ENCODE data around the gene SPOCK3.
"Not testable (repeated sequence)": the region's sequence is repeated elsewhere in the genome, so short reads cannot be mapped to it uniquely, and the experiment has no call there.

Gene SPOCK3

DNA sequence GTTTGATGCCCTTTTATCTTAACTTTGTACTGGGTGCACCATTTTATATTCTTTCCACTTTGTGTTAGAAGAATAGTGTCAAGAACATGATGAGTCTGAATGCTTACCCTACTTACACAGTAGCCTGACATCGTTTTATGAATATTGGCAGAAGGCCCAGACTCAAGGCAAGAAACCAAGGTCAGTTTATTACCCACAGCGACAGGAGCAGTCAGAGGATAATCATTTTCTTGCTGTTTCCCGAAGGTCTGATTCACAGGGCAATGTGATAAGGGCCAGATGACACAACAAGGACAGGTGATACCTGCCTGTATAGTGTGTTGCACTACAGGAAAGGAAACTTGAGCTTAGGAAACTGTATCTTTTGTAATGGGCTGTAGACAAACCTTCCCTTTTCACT is 417.4 kb downstream of the SPOCK3 start:
- Histone ChIP-seq H3K27me3 (ENCODE audit: control insufficient read depth in 2 of 2, insufficient read depth in 2 of 2, low read length in 2 of 2) (no peaks in the 10 kb centered on the region), H3K9me3 (ENCODE audit: control insufficient read depth in 2 of 2, low read length in 2 of 2) (no peaks in the 10 kb centered on the region), H3K36me3 (ENCODE audit: control insufficient read depth in 2 of 2, insufficient read depth in 2 of 2, low read length in 2 of 2) (no peaks in the 10 kb centered on the region), H3K4me3 (ENCODE audit: low read length in 2 of 2) (no peak overlapping the region), H3K9ac (ENCODE audit: low read depth in 1 of 2, low read length in 2 of 2) (no peak overlapping the region), H3K27ac (ENCODE audit: low read depth in 2 of 2, low read length in 2 of 2) (peak overlapping the region; percentile 38 to 62), H3K4me1 (ENCODE audit: control insufficient read depth in 2 of 2, insufficient read depth in 2 of 2, low read length in 2 of 2) (peaks cover 0 to 4% of the 10 kb centered on the region in 2 donors)

GRCh38 chr4:166808380-166808779 is 425.9 kb downstream of the SPOCK3 start:
- H3K4me1 ChIP-seq (ENCODE audit: control insufficient read depth in 2 of 2, insufficient read depth in 2 of 2, low read length in 2 of 2), result no peaks in the 10 kb centered on the region

DNA sequence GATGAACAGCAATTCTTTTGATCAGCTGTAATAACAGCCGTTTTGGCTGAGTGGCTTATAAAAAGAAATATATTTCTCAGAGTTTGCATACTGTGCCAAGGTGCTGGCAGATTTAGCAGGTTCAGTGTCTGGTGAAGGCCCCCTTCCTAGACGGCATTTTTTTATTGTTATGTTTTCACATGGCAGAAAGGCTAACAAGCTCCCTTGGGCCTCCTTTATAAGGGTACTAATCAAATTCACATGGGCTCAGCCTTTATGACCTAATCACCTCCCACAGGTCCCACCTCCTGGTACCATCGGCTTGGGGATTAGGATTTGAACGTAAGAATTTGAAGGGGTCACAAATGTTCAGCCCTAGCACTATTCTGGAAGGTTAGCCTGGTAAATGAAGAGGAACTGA is 431.9 kb downstream of the SPOCK3 start:
- no peaks in the 10 kb centered on the region for H3K9me3 ChIP-seq (ENCODE audit: control insufficient read depth in 2 of 2, low read length in 2 of 2)
- no peaks in the 10 kb centered on the region for H3K27me3 ChIP-seq (ENCODE audit: control insufficient read depth in 2 of 2, insufficient read depth in 2 of 2, low read length in 2 of 2)
- H3K27ac ChIP-seq (ENCODE audit: low read depth in 2 of 2, low read length in 2 of 2), result no peak overlapping the region
- H3K4me3 ChIP-seq (ENCODE audit: low read length in 2 of 2), result no peak overlapping the region
- H3K36me3 ChIP-seq (ENCODE audit: control insufficient read depth in 2 of 2, insufficient read depth in 2 of 2, low read length in 2 of 2), result no peaks in the 10 kb centered on the region
- H3K4me1 ChIP-seq (ENCODE audit: control insufficient read depth in 2 of 2, insufficient read depth in 2 of 2, low read length in 2 of 2), result no peaks in the 10 kb centered on the region
- no peak overlapping the region for H3K9ac ChIP-seq (ENCODE audit: low read depth in 1 of 2, low read length in 2 of 2)

More at GRCh38 chr4:166808380-166808779, 425.9 kb downstream of the SPOCK3 start:
- H3K9me3 ChIP-seq (ENCODE audit: control insufficient read depth in 2 of 2, low read length in 2 of 2), result no peaks in the 10 kb centered on the region
- no peaks in the 10 kb centered on the region for H3K36me3 ChIP-seq (ENCODE audit: control insufficient read depth in 2 of 2, insufficient read depth in 2 of 2, low read length in 2 of 2)
- no peak overlapping the region for H3K4me3 ChIP-seq (ENCODE audit: low read length in 2 of 2)
- H3K27ac ChIP-seq (ENCODE audit: low read depth in 2 of 2, low read length in 2 of 2), result no peak overlapping the region
- no peaks in the 10 kb centered on the region for H3K27me3 ChIP-seq (ENCODE audit: control insufficient read depth in 2 of 2, insufficient read depth in 2 of 2, low read length in 2 of 2)
- H3K9ac ChIP-seq (ENCODE audit: low read depth in 1 of 2, low read length in 2 of 2), result no peak overlapping the region

DNA sequence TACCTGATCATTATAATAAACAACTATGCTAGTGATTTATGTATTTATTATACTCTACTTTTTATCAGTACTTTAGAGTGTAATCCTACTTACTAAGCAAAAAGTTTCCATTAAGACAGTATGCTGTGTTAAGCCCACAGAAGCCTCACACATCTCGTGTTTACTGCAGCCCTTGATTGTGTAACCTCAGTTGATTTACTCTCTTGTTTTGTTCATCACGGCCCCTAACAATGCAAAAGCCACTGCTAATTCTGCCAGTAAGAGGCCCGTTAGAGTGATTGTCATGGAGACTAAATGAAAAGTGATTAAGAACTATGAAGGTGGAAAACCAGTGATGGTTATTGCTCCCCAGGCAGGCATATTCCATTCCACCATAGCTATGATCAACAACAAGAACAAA is 436.2 kb downstream of the SPOCK3 start:
- H3K27ac ChIP-seq (ENCODE audit: low read depth in 2 of 2, low read length in 2 of 2), result no peak overlapping the region

DNA sequence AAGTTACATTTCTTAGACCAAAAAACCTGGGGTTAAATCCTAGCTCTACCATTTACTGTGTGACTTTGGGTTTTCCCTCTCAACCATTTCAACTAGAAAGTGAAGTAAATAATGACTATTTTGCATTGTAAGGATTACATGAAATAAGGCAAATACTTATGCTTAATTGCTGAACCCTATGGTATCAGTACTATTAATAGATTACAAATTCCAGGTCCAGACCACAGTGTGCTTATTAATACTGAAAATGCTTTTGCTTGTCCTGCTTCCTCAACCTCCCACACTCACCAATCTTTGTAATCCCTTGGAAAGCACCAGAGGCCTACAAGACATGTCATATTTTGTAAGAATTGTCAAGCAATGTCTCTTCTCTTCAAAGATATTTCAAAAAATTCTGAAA is 456.5 kb downstream of the SPOCK3 start:
- Histone ChIP-seq H3K9me3 (ENCODE audit: control insufficient read depth in 2 of 2, low read length in 2 of 2) (no peaks in the 10 kb centered on the region), H3K27ac (ENCODE audit: low read depth in 2 of 2, low read length in 2 of 2) (no peak overlapping the region), H3K36me3 (ENCODE audit: control insufficient read depth in 2 of 2, insufficient read depth in 2 of 2, low read length in 2 of 2) (no peaks in the 10 kb centered on the region), H3K27me3 (ENCODE audit: control insufficient read depth in 2 of 2, insufficient read depth in 2 of 2, low read length in 2 of 2) (no peaks in the 10 kb centered on the region), H3K4me3 (ENCODE audit: low read length in 2 of 2) (no peak overlapping the region), H3K4me1 (ENCODE audit: control insufficient read depth in 2 of 2, insufficient read depth in 2 of 2, low read length in 2 of 2) (no peaks in the 10 kb centered on the region), H3K9ac (ENCODE audit: low read depth in 1 of 2, low read length in 2 of 2) (no peak overlapping the region)

More for the DNA sequence above, 436.2 kb downstream of the SPOCK3 start:
- Histone ChIP-seq H3K9me3 (ENCODE audit: control insufficient read depth in 2 of 2, low read length in 2 of 2) (no peaks in the 10 kb centered on the region), H3K4me1 (ENCODE audit: control insufficient read depth in 2 of 2, insufficient read depth in 2 of 2, low read length in 2 of 2) (no peaks in the 10 kb centered on the region), H3K9ac (ENCODE audit: low read depth in 1 of 2, low read length in 2 of 2) (no peak overlapping the region), H3K27me3 (ENCODE audit: control insufficient read depth in 2 of 2, insufficient read depth in 2 of 2, low read length in 2 of 2) (no peaks in the 10 kb centered on the region), H3K36me3 (ENCODE audit: control insufficient read depth in 2 of 2, insufficient read depth in 2 of 2, low read length in 2 of 2) (no peaks in the 10 kb centered on the region), H3K4me3 (ENCODE audit: low read length in 2 of 2) (no peak overlapping the region)

GRCh38 chr4:166763018-166763417 is 471.3 kb downstream of the SPOCK3 start:
- H3K4me1 ChIP-seq (ENCODE audit: control insufficient read depth in 2 of 2, insufficient read depth in 2 of 2, low read length in 2 of 2), result no peaks in the 10 kb centered on the region
- H3K9me3 ChIP-seq (ENCODE audit: control insufficient read depth in 2 of 2, low read length in 2 of 2), result no peaks in the 10 kb centered on the region
- no peak overlapping the region for H3K4me3 ChIP-seq (ENCODE audit: low read length in 2 of 2)
- no peaks in the 10 kb centered on the region for H3K27me3 ChIP-seq (ENCODE audit: control insufficient read depth in 2 of 2, insufficient read depth in 2 of 2, low read length in 2 of 2)
- no peak overlapping the region for H3K27ac ChIP-seq (ENCODE audit: low read depth in 2 of 2, low read length in 2 of 2)
- H3K9ac ChIP-seq (ENCODE audit: low read depth in 1 of 2, low read length in 2 of 2), result no peak overlapping the region
- no peaks in the 10 kb centered on the region for H3K36me3 ChIP-seq (ENCODE audit: control insufficient read depth in 2 of 2, insufficient read depth in 2 of 2, low read length in 2 of 2)

GRCh38 chr4:166741742-166742141 is 492.6 kb downstream of the SPOCK3 start:
- no peaks in the 10 kb centered on the region for H3K4me1 ChIP-seq (ENCODE audit: control insufficient read depth in 2 of 2, insufficient read depth in 2 of 2, low read length in 2 of 2)
- no peaks in the 10 kb centered on the region for H3K27me3 ChIP-seq (ENCODE audit: control insufficient read depth in 2 of 2, insufficient read depth in 2 of 2, low read length in 2 of 2)
- H3K36me3 ChIP-seq (ENCODE audit: control insufficient read depth in 2 of 2, insufficient read depth in 2 of 2, low read length in 2 of 2), result no peaks in the 10 kb centered on the region
- H3K9me3 ChIP-seq (ENCODE audit: control insufficient read depth in 2 of 2, low read length in 2 of 2), result no peaks in the 10 kb centered on the region
- no peak overlapping the region for H3K4me3 ChIP-seq (ENCODE audit: low read length in 2 of 2)
- no peak overlapping the region for H3K27ac ChIP-seq (ENCODE audit: low read depth in 2 of 2, low read length in 2 of 2)
- no peak overlapping the region for H3K9ac ChIP-seq (ENCODE audit: low read depth in 1 of 2, low read length in 2 of 2)

- H3K4me1 ChIP-seq (ENCODE audit: control insufficient read depth in 2 of 2, insufficient read depth in 2 of 2, low read length in 2 of 2); H3K9ac ChIP-seq (ENCODE audit: low read depth in 1 of 2, low read length in 2 of 2); H3K4me3 ChIP-seq (ENCODE audit: low read length in 2 of 2); H3K9me3 ChIP-seq (ENCODE audit: control insufficient read depth in 2 of 2, low read length in 2 of 2); H3K27me3 ChIP-seq (ENCODE audit: control insufficient read depth in 2 of 2, insufficient read depth in 2 of 2, low read length in 2 of 2); H3K36me3 ChIP-seq (ENCODE audit: control insufficient read depth in 2 of 2, insufficient read depth in 2 of 2, low read length in 2 of 2); H3K27ac ChIP-seq (ENCODE audit: low read depth in 2 of 2, low read length in 2 of 2): not testable (repeated sequence)
These were observed 495.1 kb downstream of the SPOCK3 start for GRCh38 chr4:166739215-166739614.

GRCh38 chr4:166737430-166737829 is 496.9 kb downstream of the SPOCK3 start:
- Histone ChIP-seq H3K9me3 (ENCODE audit: control insufficient read depth in 2 of 2, low read length in 2 of 2) (no peaks in the 10 kb centered on the region), H3K4me3 (ENCODE audit: low read length in 2 of 2) (no peak overlapping the region), H3K27ac (ENCODE audit: low read depth in 2 of 2, low read length in 2 of 2) (no peak overlapping the region), H3K4me1 (ENCODE audit: control insufficient read depth in 2 of 2, insufficient read depth in 2 of 2, low read length in 2 of 2) (no peaks in the 10 kb centered on the region), H3K27me3 (ENCODE audit: control insufficient read depth in 2 of 2, insufficient read depth in 2 of 2, low read length in 2 of 2) (no peaks in the 10 kb centered on the region), H3K36me3 (ENCODE audit: control insufficient read depth in 2 of 2, insufficient read depth in 2 of 2, low read length in 2 of 2) (no peaks in the 10 kb centered on the region), H3K9ac (ENCODE audit: low read depth in 1 of 2, low read length in 2 of 2) (no peak overlapping the region)

GRCh38 chr4:166735553-166735952 is 498.7 kb downstream of the SPOCK3 start:
- H3K4me3 ChIP-seq (ENCODE audit: low read length in 2 of 2), result no peak overlapping the region
- no peaks in the 10 kb centered on the region for H3K36me3 ChIP-seq (ENCODE audit: control insufficient read depth in 2 of 2, insufficient read depth in 2 of 2, low read length in 2 of 2)
- no peaks in the 10 kb centered on the region for H3K9me3 ChIP-seq (ENCODE audit: control insufficient read depth in 2 of 2, low read length in 2 of 2)
- no peak overlapping the region for H3K27ac ChIP-seq (ENCODE audit: low read depth in 2 of 2, low read length in 2 of 2)
- no peak overlapping the region for H3K9ac ChIP-seq (ENCODE audit: low read depth in 1 of 2, low read length in 2 of 2)
- no peaks in the 10 kb centered on the region for H3K27me3 ChIP-seq (ENCODE audit: control insufficient read depth in 2 of 2, insufficient read depth in 2 of 2, low read length in 2 of 2)
- H3K4me1 ChIP-seq (ENCODE audit: control insufficient read depth in 2 of 2, insufficient read depth in 2 of 2, low read length in 2 of 2), result no peaks in the 10 kb centered on the region

GRCh38 chr4:166734797-166735196 is 499.5 kb downstream of the SPOCK3 start:
- Histone ChIP-seq H3K9ac (ENCODE audit: low read depth in 1 of 2, low read length in 2 of 2) (no peak overlapping the region), H3K27me3 (ENCODE audit: control insufficient read depth in 2 of 2, insufficient read depth in 2 of 2, low read length in 2 of 2) (no peaks in the 10 kb centered on the region), H3K36me3 (ENCODE audit: control insufficient read depth in 2 of 2, insufficient read depth in 2 of 2, low read length in 2 of 2) (no peaks in the 10 kb centered on the region), H3K4me1 (ENCODE audit: control insufficient read depth in 2 of 2, insufficient read depth in 2 of 2, low read length in 2 of 2) (no peaks in the 10 kb centered on the region), H3K27ac (ENCODE audit: low read depth in 2 of 2, low read length in 2 of 2) (no peak overlapping the region), H3K9me3 (ENCODE audit: control insufficient read depth in 2 of 2, low read length in 2 of 2) (no peaks in the 10 kb centered on the region), H3K4me3 (ENCODE audit: low read length in 2 of 2) (no peak overlapping the region)

Data from mucosa of rectum (tissue), 2 donors.